Measurements from ENCODE around the gene GTF3C5. TPM values are rescaled to one million over a fixed set of nuclear protein-coding genes. Genes with fewer than 3 reads are reported as not detected.
"Not testable (repeated sequence)": the region's sequence is repeated elsewhere in the genome, so short reads cannot be mapped to it uniquely, and the experiment has no call there.

The GTF3C5 gene
- total and polyA plus RNA-seq, 9 donors: 32.3 to 71.6 (median 52.2) TPM

- intact Hi-C loops (cut with DNase I): no loop called here
- H3K27ac ChIP-seq: no peak overlapping the region
- H3K27me3 ChIP-seq: no peaks in the 10 kb centered on the region
- DNase-seq: no peak
- no peak for TF ChIP-seq CTCF (IDR thresholded peaks at IDR 0.05)
- no peak for TF ChIP-seq POLR2A (IDR thresholded peaks at IDR 0.05)
- TF ChIP-seq EP300 (IDR thresholded peaks at IDR 0.05): no peak
- 86 to 90% (median 88%) methylated on average over 6 of the region's 6 CpGs for WGBS, 3 donors
- no peaks in the 10 kb centered on the region for H3K36me3 ChIP-seq
- H3K4me1 ChIP-seq (ENCODE audit: insufficient read depth): no peaks in the 10 kb centered on the region
- H3K9me3 ChIP-seq: no peaks in the 10 kb centered on the region
- no peak overlapping the region for H3K4me3 ChIP-seq
Observed at GRCh38 chr9:132995121-132995420, 35.7 kb upstream of the GTF3C5 start.

- no peak for DNase-seq
- Histone ChIP-seq H3K4me3 (no peak overlapping the region), H3K4me1 (ENCODE audit: insufficient read depth) (no peaks in the 10 kb centered on the region), H3K36me3 (no peaks in the 10 kb centered on the region), H3K27me3 (no peaks in the 10 kb centered on the region), H3K27ac (no peak overlapping the region), H3K9me3 (no peaks in the 10 kb centered on the region)
- WGBS, 3 donors: 84 to 88% (median 85%) methylated on average over 8 of the region's 8 CpGs
- TF ChIP-seq EP300 (IDR thresholded peaks at IDR 0.05): no peak
- no peak for TF ChIP-seq POLR2A (IDR thresholded peaks at IDR 0.05)
- no peak for TF ChIP-seq CTCF (IDR thresholded peaks at IDR 0.05)
- intact Hi-C loops (cut with DNase I): no loop called here
Observed at GRCh38 chr9:132995879-132996278, 34.9 kb upstream of the GTF3C5 start.

- H3K27ac ChIP-seq: no peak overlapping the region
- H3K9me3 ChIP-seq: no peaks in the 10 kb centered on the region
- no peaks in the 10 kb centered on the region for H3K36me3 ChIP-seq
- DNase-seq: no peak
- H3K27me3 ChIP-seq: no peaks in the 10 kb centered on the region
- 70 to 79% (median 71%) methylated on average over 11 to 13 of the region's 13 CpGs for WGBS, 3 donors
- TF ChIP-seq EP300 (IDR thresholded peaks at IDR 0.05): no peak
- TF ChIP-seq POLR2A (IDR thresholded peaks at IDR 0.05): no peak
- intact Hi-C loops (cut with DNase I): no loop called here
- H3K4me3 ChIP-seq: no peak overlapping the region
- H3K4me1 ChIP-seq (ENCODE audit: insufficient read depth): no peaks in the 10 kb centered on the region
Observed at GRCh38 chr9:132996526-132996925, 34.3 kb upstream of the GTF3C5 start.

GRCh38 chr9:132997591-132997990, 33.2 kb upstream of the GTF3C5 start:
- no peak overlapping the region for H3K27ac ChIP-seq
- no peak overlapping the region for H3K4me3 ChIP-seq
- DNase-seq: no peak
- WGBS, 3 donors: 28 to 41% (median 29%) methylated on average over 4 of the region's 4 CpGs
- no peaks in the 10 kb centered on the region for H3K36me3 ChIP-seq
- no peaks in the 10 kb centered on the region for H3K9me3 ChIP-seq
- intact Hi-C loops (cut with DNase I): no loop called here
- no peaks in the 10 kb centered on the region for H3K4me1 ChIP-seq (ENCODE audit: insufficient read depth)
- no peak for TF ChIP-seq CTCF (IDR thresholded peaks at IDR 0.05)
- TF ChIP-seq POLR2A (IDR thresholded peaks at IDR 0.05): no peak
- TF ChIP-seq EP300 (IDR thresholded peaks at IDR 0.05): no peak
- no peaks in the 10 kb centered on the region for H3K27me3 ChIP-seq

GRCh38 chr9:132998221-132998620, 32.6 kb upstream of the GTF3C5 start:
- 69 to 76% (median 74%) methylated on average over 3 to 4 of the region's 4 CpGs for WGBS, 3 donors
- H3K36me3 ChIP-seq; H3K4me3 ChIP-seq; H3K9me3 ChIP-seq; H3K27ac ChIP-seq; H3K4me1 ChIP-seq (ENCODE audit: insufficient read depth); DNase-seq; H3K27me3 ChIP-seq; intact Hi-C loops (cut with DNase I): not testable (repeated sequence)

Measured in ovary (tissue), 9 donors.